NCI-H1105 treated with DMSO at 0.1 percent for 48 hours (cell line): ENCODE data around the gene PHF20.
"Not testable (repeated sequence)": the region's sequence is repeated elsewhere in the genome, so short reads cannot be mapped to it uniquely, and the experiment has no call there.

Source experiments
- DNase-seq: peaks from one replicate; lab custom pipeline; 2025; lab: John Stamatoyannopoulos, UW

The PHF20 gene

GRCh38 chr20:35771689-35772562, at the start of gene PHF20:
Gene PHF20, plus strand, starts transcription at chr20:35772015. Its CDS starts 29,508 bp downstream, at chr20:35801523.
- peak; percentile 91 for DNase-seq

DNA sequence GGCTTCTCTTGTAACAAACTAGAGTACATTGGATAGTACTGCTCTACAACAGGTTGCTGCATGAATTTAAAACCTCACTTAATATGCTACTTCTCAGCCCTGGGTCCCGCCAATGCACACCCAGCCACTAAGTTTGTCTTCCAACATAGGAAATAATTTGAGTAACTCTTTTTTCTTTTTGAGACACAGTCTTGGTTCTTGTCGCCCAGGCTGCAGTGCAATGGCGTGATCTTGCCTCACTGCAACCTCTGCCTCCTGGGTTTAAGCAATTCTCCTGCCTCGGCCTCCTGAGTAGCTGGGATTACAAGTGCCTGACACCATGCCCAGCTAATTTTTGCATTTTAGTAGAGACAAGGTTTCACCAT, 48.6 kb upstream of the PHF20 start:
- not testable (repeated sequence) for DNase-seq

DNA sequence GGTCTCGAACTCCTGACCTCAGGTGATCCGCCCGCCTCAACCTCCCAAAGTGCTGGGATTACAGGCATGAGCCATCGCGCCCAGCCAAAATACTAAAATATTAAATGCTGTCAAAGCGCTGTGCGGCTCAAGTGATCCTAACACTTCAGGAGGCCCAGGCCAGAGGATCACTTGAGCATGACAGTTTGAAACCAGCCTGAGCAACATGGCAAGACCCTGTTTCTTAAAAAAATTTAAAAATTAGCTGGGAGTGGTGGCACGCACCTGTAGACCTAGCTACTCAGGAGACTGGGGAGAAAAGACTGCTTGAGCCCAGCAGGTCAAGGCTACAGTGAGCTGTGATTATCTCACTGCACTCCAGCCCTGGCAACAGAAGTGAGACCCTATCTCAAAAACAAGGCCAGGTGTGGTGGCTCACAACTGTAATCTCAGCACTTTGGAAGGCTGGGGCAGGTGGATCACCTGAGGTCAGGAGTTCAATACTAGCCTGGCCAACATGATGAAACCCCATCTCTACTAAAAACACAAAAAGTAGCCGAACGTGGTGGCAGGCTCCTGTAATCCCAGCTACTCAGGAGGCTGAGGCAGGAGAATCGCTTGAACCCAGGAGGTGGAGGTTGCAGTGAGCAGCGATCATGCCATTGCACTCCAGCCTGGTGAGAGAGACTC, 48.0 kb upstream of the PHF20 start:
- not testable (repeated sequence) for DNase-seq

- DNase-seq: no peak
These were observed 47.2 kb upstream of the PHF20 start for GRCh38 chr20:35724321-35725230.

DNA sequence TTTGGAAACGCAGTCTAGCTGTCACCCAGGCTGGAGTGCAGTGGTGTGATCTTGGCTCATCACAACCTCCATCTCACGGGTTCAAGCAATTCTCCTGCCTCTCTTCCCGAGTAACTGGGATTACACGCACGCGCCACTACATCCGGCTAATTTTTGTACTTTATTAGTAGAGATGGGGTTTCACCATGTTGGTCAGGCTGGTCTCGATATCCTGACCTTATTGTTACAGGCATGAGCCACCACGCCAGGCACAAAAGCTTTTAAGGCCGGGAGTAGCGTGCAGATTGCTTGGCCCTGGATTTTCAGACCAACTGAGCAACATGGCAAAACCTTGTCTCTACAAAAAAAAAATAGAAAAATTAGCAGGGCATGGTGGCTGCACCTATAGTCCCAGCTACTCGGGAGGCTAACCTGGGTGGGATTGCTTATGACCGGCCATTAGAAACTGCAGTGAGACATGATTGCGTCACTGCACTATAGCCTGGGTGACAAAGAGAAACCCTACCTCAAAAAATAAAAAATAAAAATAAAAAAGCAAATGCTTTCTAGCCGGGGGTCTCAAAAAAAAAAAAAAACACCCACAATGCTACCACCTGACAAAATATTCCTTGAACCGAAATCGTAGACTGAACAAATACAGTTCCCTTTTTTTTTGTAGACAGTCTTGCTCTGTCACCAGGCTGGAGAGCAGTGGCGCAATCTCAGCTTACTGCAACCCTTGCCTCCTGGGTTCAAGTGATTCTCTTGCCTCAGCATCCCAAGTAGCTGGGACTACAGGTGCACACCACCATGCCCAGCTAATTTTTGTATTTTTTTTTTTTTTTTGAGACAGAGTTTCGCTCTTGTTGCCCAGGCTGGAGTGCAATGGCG, 44.7 kb upstream of the PHF20 start:
- DNase-seq: no peak

- no peak for DNase-seq
These were observed 42.5 kb upstream of the PHF20 start for GRCh38 chr20:35729283-35729807.

DNA sequence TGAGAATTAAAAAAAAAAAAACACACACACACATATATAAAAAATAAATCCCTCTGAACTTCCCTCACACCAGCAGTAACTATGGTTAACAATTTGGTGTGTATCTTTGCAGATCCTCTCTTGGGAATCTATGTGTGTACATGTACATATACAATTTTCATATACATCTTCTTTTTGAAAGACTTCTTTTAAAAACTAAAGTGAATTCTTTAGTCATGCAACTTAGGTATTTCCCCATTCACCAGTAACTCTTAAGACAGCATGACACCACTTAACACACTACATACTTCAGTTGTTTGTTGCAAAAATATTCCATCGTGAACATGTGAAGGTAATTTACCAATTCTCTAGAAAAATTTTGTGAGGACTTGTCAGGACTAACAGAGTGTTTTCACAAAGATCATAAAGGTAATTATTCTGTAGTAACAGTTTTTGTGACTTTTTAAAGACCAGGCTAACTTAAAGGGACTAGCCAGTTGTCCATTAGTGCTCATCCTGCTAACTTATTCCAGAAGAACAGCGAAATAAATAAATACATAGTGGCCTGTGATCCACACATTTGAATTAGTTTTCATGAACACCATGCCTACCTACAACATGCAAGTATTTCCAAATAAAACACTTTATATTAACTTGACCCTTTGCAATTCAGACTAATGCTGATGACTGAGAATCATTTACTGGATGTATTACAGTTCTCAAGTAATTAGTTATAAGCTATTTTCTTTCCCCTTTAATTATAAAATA, 41.8 kb upstream of the PHF20 start:
- DNase-seq: no peak

- DNase-seq: no peak
These were observed 41.0 kb upstream of the PHF20 start for GRCh38 chr20:35730583-35731468.

DNA sequence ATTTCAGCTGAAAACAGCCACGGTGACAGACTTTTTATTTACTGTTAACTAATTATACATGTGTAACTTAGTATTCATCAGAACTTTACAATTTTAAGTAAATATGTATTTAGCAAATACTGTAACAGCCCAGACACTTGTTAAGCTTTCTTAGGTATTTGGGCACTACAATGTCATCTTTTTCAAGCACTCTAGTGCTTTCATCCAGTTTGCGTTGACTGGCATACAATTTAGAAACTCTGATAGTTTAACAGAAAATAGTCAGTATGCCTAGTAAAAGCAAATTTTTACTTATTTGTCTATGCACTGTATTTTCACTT, 40.4 kb upstream of the PHF20 start:
- no peak for DNase-seq

DNA sequence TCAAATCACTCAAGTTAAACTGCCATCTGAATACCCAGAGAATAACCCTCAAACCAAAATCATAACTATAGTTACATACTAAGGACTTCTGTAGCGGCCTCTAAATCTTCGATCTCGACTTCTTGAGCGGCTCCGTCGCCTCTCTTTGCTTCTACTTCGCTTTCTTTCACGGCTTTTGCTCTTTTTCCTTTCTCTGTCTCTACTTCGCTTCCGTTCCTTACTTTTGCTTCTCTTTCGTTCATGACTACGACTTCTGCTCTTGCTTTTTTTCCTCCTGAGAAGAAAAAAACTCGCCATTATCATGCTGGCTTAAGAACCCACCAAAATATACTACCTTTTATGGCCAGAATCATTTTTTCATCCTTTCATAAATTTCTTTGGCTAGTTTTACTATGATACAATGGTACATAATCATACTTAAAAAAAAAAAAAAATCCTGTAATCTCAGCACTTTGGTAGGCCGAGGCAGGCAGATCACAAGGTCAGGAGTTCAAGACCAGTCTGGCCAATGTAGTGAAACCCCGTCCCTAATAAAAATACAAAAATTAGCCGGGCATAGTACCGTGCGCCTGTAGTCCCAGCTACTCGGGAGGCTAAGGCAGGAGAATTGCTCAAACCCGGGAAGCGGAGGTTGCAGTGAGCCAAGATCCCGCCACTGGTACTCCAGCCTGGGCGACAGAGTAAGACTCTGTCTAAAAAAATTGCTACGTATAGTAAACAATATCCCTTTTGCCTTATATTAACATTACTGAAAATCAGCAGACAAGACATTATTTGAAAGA, 39.8 kb upstream of the PHF20 start:
- DNase-seq: no peak

GRCh38 chr20:35732644-35732982, 39.2 kb upstream of the PHF20 start:
- no peak for DNase-seq

DNA sequence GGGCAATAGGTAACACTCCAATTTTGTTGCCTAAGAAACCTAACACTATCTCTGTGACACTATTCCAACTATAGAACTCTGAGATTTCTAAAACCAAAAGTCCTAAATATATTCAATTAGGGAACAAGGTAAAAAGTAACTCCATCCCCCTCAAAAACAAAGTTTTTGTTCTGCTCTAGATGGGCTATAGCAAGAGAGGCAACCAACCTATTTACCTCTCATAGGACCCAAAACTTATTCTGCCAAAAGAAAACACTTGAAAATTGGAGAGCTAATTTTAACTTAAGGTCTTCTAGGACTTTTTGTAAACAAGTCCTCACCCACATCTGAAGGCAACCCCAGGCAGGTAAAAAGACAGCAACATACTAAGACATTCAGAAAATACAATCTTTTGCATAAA, 37.4 kb upstream of the PHF20 start:
- no peak for DNase-seq

- no peak for DNase-seq
These were observed 36.8 kb upstream of the PHF20 start for GRCh38 chr20:35734777-35735649.

DNA sequence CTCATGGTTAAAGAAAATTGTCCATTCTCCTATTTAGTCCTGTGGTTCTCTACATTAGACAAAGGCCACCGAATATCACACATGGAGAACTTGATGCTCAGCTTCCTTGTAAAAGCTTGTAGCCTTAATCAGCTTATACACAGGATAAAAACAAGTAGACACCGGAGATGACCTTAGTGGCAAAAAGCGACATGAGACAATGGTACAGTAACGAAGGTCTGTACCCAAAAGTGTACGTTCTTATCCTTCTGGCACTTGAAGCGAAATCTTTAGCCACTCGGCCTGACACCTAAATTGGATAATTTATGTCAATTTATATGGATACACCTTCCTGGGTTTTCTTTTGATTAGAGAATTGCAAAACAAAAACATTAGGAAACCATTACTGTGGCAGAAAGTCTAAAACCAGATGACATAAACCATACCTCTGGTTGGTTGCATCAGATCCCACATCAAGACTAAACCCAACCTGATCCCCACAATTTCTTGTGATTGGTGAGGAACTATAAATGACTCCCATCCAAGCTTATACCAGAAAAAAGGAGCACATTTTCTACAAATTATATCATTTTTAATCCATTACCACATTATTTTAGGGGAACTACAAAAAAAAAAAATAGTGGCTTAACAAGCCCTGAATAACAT, 35.9 kb upstream of the PHF20 start:
- no peak for DNase-seq

- DNase-seq: no peak
These were observed 33.9 kb upstream of the PHF20 start for GRCh38 chr20:35737865-35738333.

DNA sequence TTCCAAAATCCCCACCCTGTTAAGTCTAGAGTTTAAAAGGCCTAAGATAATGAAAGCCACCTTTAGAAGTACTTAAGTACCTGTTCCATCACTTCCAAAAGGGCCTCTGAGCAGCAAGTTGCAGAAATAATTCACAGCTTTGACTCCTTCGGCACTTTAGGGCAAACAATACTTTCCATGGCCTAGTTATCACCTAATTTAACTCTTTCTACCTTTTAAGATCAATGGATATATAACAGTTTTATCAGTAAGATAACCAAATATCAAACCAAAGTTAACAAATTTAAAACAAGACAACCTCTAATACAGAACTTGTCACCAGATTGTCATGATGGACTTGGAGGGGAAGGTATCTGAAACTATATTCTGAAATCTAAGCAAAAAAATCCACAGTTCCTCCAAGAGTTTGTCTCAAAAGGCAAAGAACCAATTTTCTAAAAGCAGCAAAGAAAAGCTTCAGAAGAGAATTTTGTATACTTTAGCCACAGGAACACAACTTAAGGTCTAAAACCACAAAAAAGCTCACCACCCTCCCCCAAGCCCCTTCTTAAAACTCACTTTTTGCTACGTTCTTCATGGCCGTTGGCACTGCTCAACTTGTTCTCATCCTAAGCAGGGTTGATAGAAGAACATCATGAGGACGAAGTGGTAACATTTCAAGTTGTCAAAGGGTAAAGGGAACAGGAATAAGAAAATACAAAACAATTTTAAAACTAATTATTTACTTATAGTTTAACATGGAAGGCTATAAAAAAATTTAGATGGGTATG, 33.2 kb upstream of the PHF20 start:
- no peak for DNase-seq
